SH-SY5Y (cell line): Measurements from ENCODE around the gene GABPB2.
A peak's percentile ranks its signal among the peaks of the same experiment; 100 is the strongest.

ENCODE experiments used
- GATA2 ChIP-seq: IDR thresholded peaks from 2 replicates; pipeline ENCODE4 v1.6.1; 2011; ENCODE audit warnings: mild to moderate bottlenecking, low read depth, low read length
- GATA3 ChIP-seq: IDR thresholded peaks from 2 replicates; pipeline ENCODE4 v1.6.1; 2011; ENCODE audit warnings: low read depth, mild to moderate bottlenecking, low read length, moderate library complexity

DNA sequence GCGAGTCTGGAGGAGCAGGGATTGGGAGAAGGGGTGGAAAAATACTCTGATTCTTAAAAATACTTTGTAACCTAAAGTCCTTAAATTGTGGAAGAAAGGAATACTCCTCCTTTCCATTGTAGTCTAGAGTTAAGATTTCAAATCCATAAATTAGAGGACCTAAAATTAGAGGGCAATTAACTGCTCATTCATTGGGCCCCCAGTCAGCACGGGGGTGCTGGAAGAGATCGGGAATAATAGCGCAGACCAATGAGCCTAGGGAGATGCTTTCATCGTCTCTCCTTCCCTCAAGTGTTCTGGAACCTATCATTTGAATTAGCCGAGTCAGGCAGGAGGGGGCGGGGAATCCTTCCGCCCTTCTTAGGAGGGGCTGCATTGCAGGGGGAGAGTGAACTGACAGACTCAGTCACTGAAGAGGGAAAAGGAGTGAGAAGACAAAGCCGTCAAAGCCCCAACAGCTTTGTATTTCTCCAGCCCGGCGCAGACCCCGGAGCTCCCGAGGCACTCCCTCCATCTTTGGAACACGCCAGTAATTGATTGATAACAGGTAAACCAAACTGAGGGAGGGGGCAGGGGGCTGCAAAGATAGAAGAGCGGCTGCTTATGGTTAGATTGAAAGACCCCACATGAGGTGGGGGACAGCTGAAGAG is 10.4 kb upstream of the GABPB2 start, which contains the start of gene MLLT11:
- TF ChIP-seq GATA2 (0 out of 2 replicates have a peak, but pooled peaks have one; percentile 15), GATA3 (no peak)
